GM13977 (cell line): ENCODE data around the gene TET1.
"Not testable (repeated sequence)": the region's sequence is repeated elsewhere in the genome, so short reads cannot be mapped to it uniquely, and the experiment has no call there.

Source experiments
- DNase-seq: peaks from one replicate; pipeline ENCODE4 v3.0.0; 2012; ENCODE audit warnings: low spot score
- in situ Hi-C: fragments of 300-500 bp; cut with MboI; formaldehyde crosslinking; loops from one replicate; pipeline ENCODE4 v1.12.0; 2022; ENCODE audit warnings: low sequenced_read_pairs, low pct_unique_long_range_greater_than_20kb, mixed read lengths, inconsistent platforms; ENCODE audit not compliant: unreplicated experiment
- TF ChIP-seq, protein P1 (sequence below): IDR thresholded peaks from 2 replicates; pipeline ENCODE4 v1.5.1; 2012; ENCODE audit warnings: mild to moderate bottlenecking, control low read depth; ENCODE audit not compliant: insufficient read depth; ENCODE audit errors: extremely low read depth, missing control alignments

TET1 gene

GRCh38 chr10:68565658-68566057 lies 5.5 kb downstream of the TET1 start:
- in situ Hi-C loops = no loop called here
- DNase-seq = no peak
- TF ChIP-seq, protein P1, sequence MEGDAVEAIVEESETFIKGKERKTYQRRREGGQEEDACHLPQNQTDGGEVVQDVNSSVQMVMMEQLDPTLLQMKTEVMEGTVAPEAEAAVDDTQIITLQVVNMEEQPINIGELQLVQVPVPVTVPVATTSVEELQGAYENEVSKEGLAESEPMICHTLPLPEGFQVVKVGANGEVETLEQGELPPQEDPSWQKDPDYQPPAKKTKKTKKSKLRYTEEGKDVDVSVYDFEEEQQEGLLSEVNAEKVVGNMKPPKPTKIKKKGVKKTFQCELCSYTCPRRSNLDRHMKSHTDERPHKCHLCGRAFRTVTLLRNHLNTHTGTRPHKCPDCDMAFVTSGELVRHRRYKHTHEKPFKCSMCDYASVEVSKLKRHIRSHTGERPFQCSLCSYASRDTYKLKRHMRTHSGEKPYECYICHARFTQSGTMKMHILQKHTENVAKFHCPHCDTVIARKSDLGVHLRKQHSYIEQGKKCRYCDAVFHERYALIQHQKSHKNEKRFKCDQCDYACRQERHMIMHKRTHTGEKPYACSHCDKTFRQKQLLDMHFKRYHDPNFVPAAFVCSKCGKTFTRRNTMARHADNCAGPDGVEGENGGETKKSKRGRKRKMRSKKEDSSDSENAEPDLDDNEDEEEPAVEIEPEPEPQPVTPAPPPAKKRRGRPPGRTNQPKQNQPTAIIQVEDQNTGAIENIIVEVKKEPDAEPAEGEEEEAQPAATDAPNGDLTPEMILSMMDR = no peak

DNA sequence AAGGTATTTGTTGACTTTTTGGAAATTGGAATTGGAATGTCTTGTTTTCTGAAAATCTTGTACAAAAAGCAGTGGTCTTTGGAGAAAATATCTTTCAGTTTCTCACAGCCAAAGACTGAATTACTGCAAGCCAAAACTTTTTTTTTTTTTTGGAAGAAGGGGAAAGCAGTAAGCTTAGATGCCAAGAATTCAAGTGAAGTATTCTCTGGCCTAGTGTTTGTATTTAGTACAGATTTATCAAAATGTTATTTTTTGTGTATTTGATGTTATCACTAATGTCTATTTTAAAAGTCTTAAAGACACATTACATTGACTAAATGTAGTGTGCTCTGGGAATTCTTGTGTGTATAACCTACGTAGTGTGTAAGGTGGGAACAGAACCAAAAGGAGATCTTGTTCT lies 6.2 kb downstream of the TET1 start:
- no peak for DNase-seq
- in situ Hi-C loops = no loop called here
- TF ChIP-seq, protein P1 = no peak

- in situ Hi-C loops = no loop called here
- no peak for DNase-seq
Measured at GRCh38 chr10:68566955-68567354, 6.8 kb downstream of the TET1 start.

DNA sequence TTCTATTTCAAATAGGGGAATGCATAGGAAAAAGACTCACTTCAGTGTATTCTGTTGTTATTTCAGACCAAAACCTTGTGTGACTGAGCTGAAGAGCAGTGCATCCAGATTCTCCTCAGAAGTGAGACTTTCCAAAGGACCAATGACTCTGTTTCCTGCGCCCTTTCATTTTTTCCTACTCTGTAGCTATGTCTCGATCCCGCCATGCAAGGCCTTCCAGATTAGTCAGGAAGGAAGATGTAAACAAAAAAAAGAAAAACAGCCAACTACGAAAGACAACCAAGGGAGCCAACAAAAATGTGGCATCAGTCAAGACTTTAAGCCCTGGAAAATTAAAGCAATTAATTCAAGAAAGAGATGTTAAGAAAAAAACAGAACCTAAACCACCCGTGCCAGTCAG lies 12.0 kb downstream of the TET1 start:
- no peak for DNase-seq
- in situ Hi-C loops = no loop called here
- TF ChIP-seq, protein P1 = no peak

More at GRCh38 chr10:68566955-68567354, 6.8 kb downstream of the TET1 start:
- TF ChIP-seq, protein P1 = no peak

DNA sequence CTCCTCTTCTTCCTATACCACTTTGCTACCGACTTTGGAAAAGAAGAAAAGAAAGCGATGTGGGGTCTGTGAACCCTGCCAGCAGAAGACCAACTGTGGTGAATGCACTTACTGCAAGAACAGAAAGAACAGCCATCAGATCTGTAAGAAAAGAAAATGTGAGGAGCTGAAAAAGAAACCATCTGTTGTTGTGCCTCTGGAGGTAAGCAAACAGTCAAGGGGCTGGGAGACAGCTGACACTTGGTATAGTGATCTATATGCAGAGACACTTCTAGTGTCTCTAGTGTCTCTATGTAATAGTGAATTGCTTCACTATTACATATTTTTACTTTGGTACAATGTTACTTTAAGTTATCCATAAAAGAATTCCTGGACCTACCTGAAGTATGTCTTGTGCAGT lies 13.9 kb downstream of the TET1 start:
- DNase-seq = no peak
- in situ Hi-C loops = no loop called here
- TF ChIP-seq, protein P1 = no peak

DNA sequence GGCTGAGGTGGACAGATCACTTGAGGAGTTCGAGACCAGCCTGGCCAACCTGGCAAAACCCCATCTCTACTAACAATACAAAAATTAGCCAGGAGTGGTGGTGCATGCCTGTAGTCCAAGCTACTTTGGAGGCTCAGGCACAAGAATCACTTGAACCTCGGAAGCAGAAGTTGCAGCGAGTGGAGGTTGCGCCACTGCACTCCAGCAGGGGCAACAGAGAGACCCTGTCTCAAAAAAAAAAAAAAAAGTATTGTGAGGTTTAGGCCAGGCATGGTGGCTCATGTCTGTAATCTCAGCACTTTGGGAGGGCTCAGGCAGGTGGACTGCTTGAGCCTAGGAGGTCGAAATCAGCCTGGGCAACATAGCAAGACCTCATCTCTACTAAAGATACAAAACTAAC lies 16.0 kb downstream of the TET1 start:
- no peak for DNase-seq
- TF ChIP-seq, protein P1 = no peak
- in situ Hi-C loops = no loop called here

- DNase-seq = no peak
- TF ChIP-seq, protein P1 = no peak
- in situ Hi-C loops = no loop called here
Measured at GRCh38 chr10:68578974-68579373, 18.8 kb downstream of the TET1 start.

DNA sequence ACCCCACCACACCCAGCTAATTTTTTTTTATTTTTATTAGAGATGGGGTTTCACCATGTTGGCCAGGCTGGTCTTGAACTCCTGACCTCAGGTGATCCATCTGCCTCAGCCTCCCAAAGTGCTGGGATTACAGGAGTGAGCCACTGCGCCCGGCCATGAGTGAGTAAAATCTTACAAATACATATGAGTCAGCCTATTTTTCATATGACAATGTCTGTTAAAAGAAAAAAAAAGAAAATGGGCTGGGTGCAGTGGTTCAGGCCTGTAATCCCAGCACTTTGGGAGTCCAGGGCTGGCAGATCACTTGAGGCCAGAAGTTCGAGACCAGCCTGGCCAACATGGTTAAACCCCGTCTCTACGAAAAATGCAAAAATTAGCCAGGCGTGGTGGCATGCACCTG lies 24.1 kb downstream of the TET1 start:
- in situ Hi-C loops, DNase-seq: not testable (repeated sequence)
